PC-9 (cell line): ENCODE measurements around the gene SHKBP1.

Source experiments
- EZH2 ChIP-seq: fragments of 200-600 bp; sonication (generic); IDR thresholded peaks from 2 replicates; pipeline ENCODE4 v1.8.0; 2017; ENCODE audit warnings: antibody characterized with exemption, low read depth
- TF ChIP-seq, protein P1 (sequence below): fragments of 200-600 bp; sonication (generic); conservative IDR thresholded peaks from 2 replicates; pipeline ENCODE4 v1.6.1; 2017; ENCODE audit warnings: mixed run types, antibody characterized with exemption, mild to moderate bottlenecking, moderate library complexity

DNA sequence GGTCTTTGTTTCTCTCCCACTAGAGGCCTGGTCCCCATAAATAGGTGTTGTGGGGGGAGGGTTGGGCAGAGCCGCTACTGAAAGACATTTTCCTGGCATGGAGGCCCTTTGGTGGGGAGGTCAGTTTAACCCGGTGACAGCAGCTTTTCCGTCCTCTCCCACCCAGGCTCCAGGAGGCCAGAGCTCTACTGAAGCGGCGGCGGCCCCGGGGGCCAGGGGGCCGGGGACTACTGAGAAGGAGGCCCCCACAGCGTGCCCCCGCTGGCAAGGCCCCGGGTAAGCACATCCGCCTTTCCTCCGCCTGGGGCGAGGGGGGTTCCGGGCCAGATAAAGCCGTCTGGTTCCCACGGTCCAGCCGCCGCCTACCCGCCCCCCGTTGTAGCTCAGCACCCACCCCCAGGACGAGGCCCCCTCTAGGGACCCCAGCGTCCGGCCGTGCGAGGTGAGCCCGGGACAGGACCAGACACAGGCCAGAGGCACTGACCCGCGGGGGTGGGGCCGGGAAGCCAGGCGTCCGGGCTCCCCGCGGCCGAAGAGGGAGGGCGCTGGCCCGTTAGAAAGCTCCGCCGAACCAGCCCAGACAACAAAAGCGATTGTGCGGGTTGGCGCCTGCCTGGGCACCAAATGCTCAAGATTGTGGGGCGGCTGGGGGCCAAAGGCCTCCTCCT lies 23.4 kb downstream of the SHKBP1 start:
- no peak for TF ChIP-seq EZH2
- TF ChIP-seq, protein P1, sequence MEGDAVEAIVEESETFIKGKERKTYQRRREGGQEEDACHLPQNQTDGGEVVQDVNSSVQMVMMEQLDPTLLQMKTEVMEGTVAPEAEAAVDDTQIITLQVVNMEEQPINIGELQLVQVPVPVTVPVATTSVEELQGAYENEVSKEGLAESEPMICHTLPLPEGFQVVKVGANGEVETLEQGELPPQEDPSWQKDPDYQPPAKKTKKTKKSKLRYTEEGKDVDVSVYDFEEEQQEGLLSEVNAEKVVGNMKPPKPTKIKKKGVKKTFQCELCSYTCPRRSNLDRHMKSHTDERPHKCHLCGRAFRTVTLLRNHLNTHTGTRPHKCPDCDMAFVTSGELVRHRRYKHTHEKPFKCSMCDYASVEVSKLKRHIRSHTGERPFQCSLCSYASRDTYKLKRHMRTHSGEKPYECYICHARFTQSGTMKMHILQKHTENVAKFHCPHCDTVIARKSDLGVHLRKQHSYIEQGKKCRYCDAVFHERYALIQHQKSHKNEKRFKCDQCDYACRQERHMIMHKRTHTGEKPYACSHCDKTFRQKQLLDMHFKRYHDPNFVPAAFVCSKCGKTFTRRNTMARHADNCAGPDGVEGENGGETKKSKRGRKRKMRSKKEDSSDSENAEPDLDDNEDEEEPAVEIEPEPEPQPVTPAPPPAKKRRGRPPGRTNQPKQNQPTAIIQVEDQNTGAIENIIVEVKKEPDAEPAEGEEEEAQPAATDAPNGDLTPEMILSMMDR, result no peak
